ENCODE data around the gene CAMSAP2. TPM values are rescaled to one million over a fixed set of nuclear protein-coding genes. Genes with fewer than 3 reads are reported as not detected.

CAMSAP2 gene
- total RNA-seq, 1 experiment from 2014 or later: 23.4 TPM

GRCh38 chr1:200869753-200870391 lies 131.2 kb downstream of the CAMSAP2 start:
- H3K4me3 ChIP-seq (ENCODE audit: low read depth, low read length): no peak overlapping the region
- Mint-ChIP-seq H3K4me3 (ENCODE audit: unreplicated experiment) (no peak overlapping the region), H3K27ac (ENCODE audit: unreplicated experiment) (no peak overlapping the region), H3K9me3 (ENCODE audit: unreplicated experiment) (no peaks in the 10 kb centered on the region), H3K27me3 (ENCODE audit: insufficient read depth, unreplicated experiment) (no peaks in the 10 kb centered on the region), H3K36me3 (ENCODE audit: insufficient read depth, unreplicated experiment) (peaks cover 7% of the 10 kb centered on the region), H3K4me1 (ENCODE audit: low read depth, unreplicated experiment) (no peaks in the 10 kb centered on the region)
- no peaks in the 10 kb centered on the region for H3K27me3 ChIP-seq (replicated peaks; ENCODE audit: control insufficient read depth, insufficient read depth, low read length)
- POLR2A ChIA-PET: interaction anchor here (0.5 kb wide), 1 partner anchor 12 kb away, joined by 5 read pairs; no protein-coding TSS in a partner anchor
- H3K4me1 ChIP-seq: no peaks in the 10 kb centered on the region
- intact Hi-C loops (cut with micrococcal nuclease; ENCODE audit: unreplicated experiment): no loop called here
- no peak for DNase-seq
- H3K9me3 ChIP-seq: no peaks in the 10 kb centered on the region
- CTCF ChIA-PET: no interaction called here
- no TSS peak for BruUV-seq (replicated peaks)
- no peaks in the 10 kb centered on the region for H3K36me3 ChIP-seq (ENCODE audit: control insufficient read depth, insufficient read depth, low read length)
- TF ChIP-seq CTCF (IDR thresholded peaks at IDR 0.05; ENCODE audit: insufficient read depth in 1 of 2, low read depth in 1 of 2, low read length in 1 of 2, severe bottlenecking in 1 of 2, unreplicated experiment in 1 of 2): no peak

DNA sequence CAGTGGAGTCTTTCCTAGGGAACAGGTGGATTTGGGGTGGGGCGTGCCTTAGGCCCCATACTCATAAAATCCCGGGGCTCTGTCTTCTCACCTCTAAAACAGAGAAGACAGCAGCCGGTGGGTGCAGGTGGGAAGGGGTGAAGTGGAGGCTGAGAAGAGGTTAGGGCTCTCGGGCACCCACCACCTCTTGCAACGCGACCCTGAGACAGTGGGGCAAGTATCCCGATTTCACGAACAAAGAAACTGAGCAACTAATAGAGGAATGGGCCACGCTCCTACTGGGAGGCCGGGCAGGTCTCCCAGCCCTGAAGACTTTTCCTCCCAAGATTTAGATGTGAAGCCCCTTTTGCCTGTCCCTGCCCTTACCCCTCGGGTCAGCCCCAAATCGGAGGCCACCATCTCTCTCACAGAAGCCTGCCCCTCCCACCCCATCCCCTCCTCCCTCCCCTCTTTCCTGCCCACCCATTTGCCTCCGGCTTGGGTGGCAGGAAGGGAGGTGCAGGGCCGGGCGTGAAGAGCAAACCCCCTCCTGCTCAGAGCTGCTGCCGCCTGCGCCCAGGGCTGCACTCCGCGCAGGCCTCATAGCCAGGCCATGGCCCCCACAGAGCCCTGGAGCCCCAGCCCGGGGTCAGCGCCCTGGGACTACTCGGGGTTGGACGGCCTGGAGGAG lies 133.9 kb downstream of the CAMSAP2 start, which contains the start of gene GPR25:
Gene GPR25, plus strand, starts transcription at position 536 of the 670 bp plus-strand sequence. Its CDS starts 57 bp downstream, at position 593.
- Histone ChIP-seq H3K9me3 (no peaks in the 10 kb centered on the region), H3K4me1 (no peaks in the 10 kb centered on the region), H3K4me3 (ENCODE audit: low read depth, low read length) (no peak within 1 kb of the TSS), H3K36me3 (ENCODE audit: control insufficient read depth, insufficient read depth, low read length) (no peaks in the 10 kb centered on the region), H3K27me3 (replicated peaks; ENCODE audit: control insufficient read depth, insufficient read depth, low read length) (no peaks in the 10 kb centered on the region)
- H3K36me3 Mint-ChIP-seq (ENCODE audit: insufficient read depth, unreplicated experiment): no peaks in the 10 kb centered on the region
- intact Hi-C loops (cut with micrococcal nuclease; ENCODE audit: unreplicated experiment): no loop called here
- DNase-seq: no peak
- H3K4me3 Mint-ChIP-seq (ENCODE audit: unreplicated experiment): no peak within 1 kb of the TSS
- no peak within 1 kb of the TSS for H3K27ac Mint-ChIP-seq (ENCODE audit: unreplicated experiment)
- no peaks in the 10 kb centered on the region for H3K4me1 Mint-ChIP-seq (ENCODE audit: low read depth, unreplicated experiment)
- TF ChIP-seq CTCF (IDR thresholded peaks at IDR 0.05; ENCODE audit: insufficient read depth in 1 of 2, low read depth in 1 of 2, low read length in 1 of 2, severe bottlenecking in 1 of 2, unreplicated experiment in 1 of 2): no peak
- BruUV-seq (replicated peaks): no TSS peak
- CTCF ChIA-PET: no interaction called here
- H3K9me3 Mint-ChIP-seq (ENCODE audit: unreplicated experiment): no peaks in the 10 kb centered on the region
- no peaks in the 10 kb centered on the region for H3K27me3 Mint-ChIP-seq (ENCODE audit: insufficient read depth, unreplicated experiment)
- POLR2A ChIA-PET: no interaction called here

- CTCF ChIA-PET: no interaction called here
- no peaks in the 10 kb centered on the region for H3K27me3 Mint-ChIP-seq (ENCODE audit: insufficient read depth, unreplicated experiment)
- H3K9me3 Mint-ChIP-seq (ENCODE audit: unreplicated experiment): no peaks in the 10 kb centered on the region
- POLR2A ChIA-PET: no interaction called here
- BruUV-seq (replicated peaks): no TSS peak
- DNase-seq: no peak
- no peak for TF ChIP-seq CTCF (IDR thresholded peaks at IDR 0.05; ENCODE audit: insufficient read depth in 1 of 2, low read depth in 1 of 2, low read length in 1 of 2, severe bottlenecking in 1 of 2, unreplicated experiment in 1 of 2)
- Histone ChIP-seq H3K4me3 (ENCODE audit: low read depth, low read length) (no peak overlapping the region), H3K4me1 (no peaks in the 10 kb centered on the region), H3K36me3 (ENCODE audit: control insufficient read depth, insufficient read depth, low read length) (no peaks in the 10 kb centered on the region), H3K9me3 (no peaks in the 10 kb centered on the region), H3K27me3 (replicated peaks; ENCODE audit: control insufficient read depth, insufficient read depth, low read length) (no peaks in the 10 kb centered on the region)
- no peak overlapping the region for H3K4me3 Mint-ChIP-seq (ENCODE audit: unreplicated experiment)
- intact Hi-C loops (cut with micrococcal nuclease; ENCODE audit: unreplicated experiment): no loop called here
- H3K36me3 Mint-ChIP-seq (ENCODE audit: insufficient read depth, unreplicated experiment): no peaks in the 10 kb centered on the region
- no peak overlapping the region for H3K27ac Mint-ChIP-seq (ENCODE audit: unreplicated experiment)
- H3K4me1 Mint-ChIP-seq (ENCODE audit: low read depth, unreplicated experiment): no peaks in the 10 kb centered on the region
Observed at GRCh38 chr1:200873116-200873670, 134.5 kb downstream of the CAMSAP2 start.
